A172 (cell line): ENCODE results near the gene CCR2. TPM values are rescaled to one million over a fixed set of nuclear protein-coding genes. Genes with fewer than 3 reads are reported as not detected.
"Not testable (repeated sequence)": the region's sequence is repeated elsewhere in the genome, so short reads cannot be mapped to it uniquely, and the experiment has no call there.

Experiments
- DNase-seq: peaks from one replicate; pipeline ENCODE4 v3.0.0-alpha.2; 2015; ENCODE audit warnings: low spot score
- total RNA-seq: library from RNA; depleted of rRNA; stranded (reverse); fragments of >200 nt; shearing (Covaris generic); gene quantifications from 2 replicates; pipeline ENCODE4 v1.2.3, GENCODE V29; 2014; rRNA removed

CCR2 gene
- total RNA-seq, 1 experiment from 2014 or later: not detected

DNA sequence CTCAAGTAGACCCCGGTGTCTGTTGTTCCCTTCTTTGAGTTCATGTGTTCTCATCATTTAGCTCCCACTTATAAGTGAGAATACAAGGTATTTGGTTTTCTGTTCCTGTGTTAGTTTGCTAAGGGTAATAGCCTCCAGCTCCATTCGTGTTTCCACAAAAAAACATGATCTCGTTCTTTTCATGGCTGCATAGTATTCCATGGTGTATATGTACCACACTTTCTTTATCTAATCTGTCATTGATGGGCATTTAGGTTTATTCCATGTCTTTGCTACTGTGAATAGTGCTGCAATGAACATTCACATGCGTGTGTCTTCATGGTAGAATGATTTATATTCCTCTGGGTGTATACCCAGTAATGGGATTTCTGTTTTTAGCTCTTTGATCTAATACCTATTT, 49.0 kb downstream of the CCR2 start:
- not testable (repeated sequence) for DNase-seq

DNA sequence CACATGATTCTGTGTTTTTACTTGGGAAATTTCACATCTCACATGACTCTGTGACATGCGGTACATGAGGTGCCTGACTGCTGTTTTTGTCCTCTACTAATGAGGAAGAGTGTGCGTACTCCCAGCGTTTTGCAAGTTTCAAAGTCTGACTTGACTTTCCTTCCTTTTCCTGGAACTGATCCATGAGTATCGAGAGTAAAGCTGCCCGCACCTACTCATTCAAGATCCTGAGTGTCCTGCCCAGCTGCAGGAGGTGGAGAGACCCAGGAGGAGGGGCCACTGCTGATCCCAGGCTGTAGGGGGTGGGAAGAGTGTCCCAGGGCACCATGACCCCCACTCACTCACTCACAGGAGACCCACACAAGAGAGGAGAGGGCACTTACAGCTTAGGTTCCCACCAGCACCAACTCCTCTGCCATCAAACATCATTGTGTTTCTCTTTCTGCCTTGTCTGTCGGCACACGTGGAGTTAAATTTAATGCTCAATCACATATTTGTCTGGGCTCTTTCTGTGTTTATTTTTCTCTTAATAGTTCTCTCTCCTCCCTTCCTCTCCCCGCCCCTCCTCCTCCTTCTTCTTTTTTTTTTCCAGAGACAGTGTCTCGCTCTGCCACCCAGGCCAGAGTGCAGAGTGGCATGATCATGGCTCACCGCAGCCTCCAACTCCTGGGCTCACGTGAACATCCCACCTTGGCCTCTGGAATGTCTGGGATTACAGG, 51.5 kb downstream of the CCR2 start:
- DNase-seq: no peak

DNA sequence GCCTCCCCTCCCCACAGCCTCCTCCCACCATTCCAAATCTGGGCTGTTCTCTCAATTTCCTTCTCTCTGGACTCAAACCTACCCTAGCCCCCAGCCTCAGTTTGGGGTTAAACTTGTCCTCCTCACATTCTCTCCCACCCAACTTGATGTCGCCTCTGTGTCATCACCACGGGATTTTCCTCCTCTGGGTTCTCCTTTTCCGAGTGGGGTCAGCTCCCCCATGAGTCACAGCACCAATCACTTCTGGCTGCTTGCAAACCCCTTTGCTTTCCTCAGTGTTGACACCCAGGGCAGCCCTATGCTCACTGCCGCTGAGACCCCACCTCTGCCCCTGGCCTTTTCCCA, 52.5 kb downstream of the CCR2 start:
- no peak for DNase-seq

DNA sequence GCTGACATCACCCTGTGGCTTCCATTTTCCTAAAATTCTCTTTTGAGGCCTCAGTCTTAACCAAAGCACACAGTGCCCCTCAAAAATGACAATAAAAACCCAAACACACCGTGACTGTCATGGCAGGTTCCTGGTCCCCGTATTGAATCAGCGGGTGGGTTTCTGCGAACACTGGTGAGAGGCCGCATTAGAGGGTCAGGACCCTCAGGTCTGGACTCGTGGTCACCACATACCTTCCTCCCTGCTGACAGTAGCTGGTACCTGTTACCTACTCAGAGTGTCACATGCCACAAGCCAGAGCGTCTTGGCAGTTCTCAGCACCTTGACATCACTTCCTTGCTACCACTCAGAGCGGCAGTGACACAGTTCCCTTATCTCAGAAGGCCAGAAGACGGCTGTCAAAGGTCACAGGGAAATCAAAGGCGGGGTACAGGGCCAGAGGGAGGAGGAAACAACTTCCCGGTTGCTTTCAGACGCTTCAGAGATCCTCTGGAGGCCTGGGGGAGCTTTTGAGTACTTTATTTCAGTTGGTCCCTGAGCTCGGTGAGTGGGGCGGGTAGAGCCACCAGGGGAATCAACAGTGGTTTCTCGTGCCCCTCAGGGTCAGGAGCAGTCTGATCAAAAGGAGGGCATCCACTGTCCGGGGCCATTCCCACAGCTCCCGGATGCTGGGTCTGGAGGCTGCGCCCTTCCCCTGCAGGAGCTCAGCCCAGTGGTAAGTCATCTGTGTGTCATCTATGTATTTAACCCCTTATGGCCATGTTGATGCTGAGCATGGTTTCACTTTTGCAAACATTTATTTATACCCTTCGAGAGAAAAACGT, 53.1 kb downstream of the CCR2 start, which contains the start of the genes CCR5AS and CCRL2:
CCR5AS (minus strand) TSS at position 279 of the 824 bp plus-strand sequence.
CCRL2 (plus strand) TSS at position 472 of the 824 bp plus-strand sequence. CDS start 821 bp downstream, outside the sequence.
- peak; percentile 60 for DNase-seq

DNA sequence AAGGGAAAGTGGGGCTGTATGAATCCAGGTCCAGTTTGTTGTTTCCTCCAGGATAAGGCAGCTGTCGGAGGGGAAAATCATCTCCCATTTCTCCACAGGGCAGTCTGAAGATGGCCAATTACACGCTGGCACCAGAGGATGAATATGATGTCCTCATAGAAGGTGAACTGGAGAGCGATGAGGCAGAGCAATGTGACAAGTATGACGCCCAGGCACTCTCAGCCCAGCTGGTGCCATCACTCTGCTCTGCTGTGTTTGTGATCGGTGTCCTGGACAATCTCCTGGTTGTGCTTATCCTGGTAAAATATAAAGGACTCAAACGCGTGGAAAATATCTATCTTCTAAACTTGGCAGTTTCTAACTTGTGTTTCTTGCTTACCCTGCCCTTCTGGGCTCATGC, 54.1 kb downstream of the CCR2 start:
- DNase-seq: no peak

DNA sequence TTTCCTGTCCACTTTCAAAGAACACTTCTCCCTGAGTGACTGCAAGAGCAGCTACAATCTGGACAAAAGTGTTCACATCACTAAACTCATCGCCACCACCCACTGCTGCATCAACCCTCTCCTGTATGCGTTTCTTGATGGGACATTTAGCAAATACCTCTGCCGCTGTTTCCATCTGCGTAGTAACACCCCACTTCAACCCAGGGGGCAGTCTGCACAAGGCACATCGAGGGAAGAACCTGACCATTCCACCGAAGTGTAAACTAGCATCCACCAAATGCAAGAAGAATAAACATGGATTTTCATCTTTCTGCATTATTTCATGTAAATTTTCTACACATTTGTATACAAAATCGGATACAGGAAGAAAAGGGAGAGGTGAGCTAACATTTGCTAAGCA, 54.9 kb downstream of the CCR2 start:
- no peak for DNase-seq

DNA sequence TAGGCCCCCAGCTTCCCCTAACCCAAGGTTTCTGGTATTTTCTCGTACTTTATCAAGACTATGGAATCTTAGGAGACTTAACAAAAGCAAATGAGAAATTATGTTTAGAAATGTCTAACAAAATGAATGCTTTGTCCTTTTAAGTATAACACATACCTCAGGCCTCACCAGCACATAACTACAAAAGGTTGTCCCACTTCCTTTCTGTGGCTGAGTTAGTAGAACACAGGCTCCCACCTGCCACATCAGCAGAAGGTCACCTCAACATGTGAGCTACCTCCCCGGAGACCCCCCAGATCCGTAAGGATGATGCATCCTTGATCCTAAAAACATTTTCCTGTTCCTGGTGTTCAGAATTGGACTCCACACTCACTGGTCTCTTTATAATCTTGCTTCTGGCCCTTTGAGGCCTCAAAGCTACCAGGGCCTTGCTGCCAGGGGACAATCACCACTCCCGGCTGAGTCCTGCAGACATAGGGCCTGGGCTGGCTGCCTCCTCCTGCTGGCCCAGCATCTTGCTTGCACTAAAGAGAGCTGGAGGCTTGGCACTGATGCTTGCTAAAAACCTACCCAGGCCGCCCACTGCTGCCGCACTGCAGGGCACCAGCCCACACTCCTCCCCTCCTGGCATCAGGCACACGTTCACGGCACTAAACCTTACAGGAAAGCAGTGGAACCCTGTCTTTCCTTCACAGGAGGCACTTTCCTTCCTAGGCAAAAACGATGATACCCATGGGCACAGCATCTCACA, 56.0 kb downstream of the CCR2 start:
- no peak for DNase-seq

Other genes with a start within 250 kb of the CCR2 start
- gene CCR1, start 145.8 kb upstream of the CCR2 start, total RNA-seq: not detected in 2 replicates
- not detected in 2 replicates for gene CCR3, start 111.7 kb upstream of the CCR2 start, total RNA-seq
- gene CCR5, start 16.8 kb downstream of the CCR2 start, total RNA-seq: not detected in 2 replicates
- gene CCRL2, start 53.1 kb downstream of the CCR2 start, total RNA-seq: 0.72 TPM in 1 of 2 replicates, not detected in the other
- gene LTF, start 110.8 kb downstream of the CCR2 start, total RNA-seq: not detected in 2 replicates
- not detected in 2 replicates for gene RTP3, start 143.9 kb downstream of the CCR2 start, total RNA-seq
- gene LRRC2, start 212.2 kb downstream of the CCR2 start, total RNA-seq: 0.07 TPM in 1 of 2 replicates, not detected in the other